ENCODE measurements around the gene KLHL9.

The KLHL9 gene

DNA sequence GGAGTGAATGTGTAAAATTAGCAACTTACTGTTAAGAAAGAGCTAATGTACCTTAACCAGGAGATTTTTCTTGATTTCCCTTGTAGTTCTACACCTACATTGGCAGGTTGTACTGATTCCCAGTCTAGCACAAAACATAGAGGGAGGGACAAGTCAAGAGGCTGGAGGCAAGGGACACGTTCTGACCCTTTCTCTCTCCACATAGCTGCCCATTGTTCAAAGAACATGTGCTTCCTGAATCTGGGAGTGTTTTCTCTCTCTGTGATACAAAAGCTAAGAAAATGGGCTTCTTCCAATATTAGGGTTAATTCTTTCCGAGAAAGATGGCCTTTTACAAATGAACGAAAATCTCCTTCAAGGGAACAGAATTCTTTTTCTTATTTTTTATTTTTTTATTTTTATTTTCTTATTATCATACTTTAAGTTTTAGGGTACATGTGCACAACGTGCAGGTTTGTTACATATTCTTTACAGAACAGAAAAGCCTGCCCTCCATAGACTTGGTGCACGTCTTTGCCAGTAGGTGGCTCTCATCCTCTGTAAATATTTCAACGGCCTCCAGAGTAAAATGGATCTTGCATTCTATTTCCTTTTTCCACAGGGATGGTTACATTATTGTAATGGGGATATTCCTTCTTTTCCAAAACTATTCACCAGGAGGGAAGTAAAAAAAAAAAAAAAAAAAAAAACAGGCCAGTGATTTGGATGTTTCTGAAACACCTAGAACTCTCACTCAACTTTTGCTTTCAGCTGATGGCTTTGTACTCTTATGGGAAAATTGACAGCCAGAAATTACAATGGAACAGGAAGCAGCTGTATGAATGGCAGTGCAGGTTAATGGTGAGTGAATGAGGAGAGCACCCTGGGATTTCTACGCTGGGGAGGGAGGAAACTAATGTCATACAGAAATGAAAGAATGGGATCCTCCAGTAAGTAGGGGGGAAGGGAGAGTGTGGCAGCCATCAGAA is 17.0 kb downstream of the KLHL9 start:
- no peak for DNase-seq (ENCODE audit: low read depth in 2 of 2)

DNA sequence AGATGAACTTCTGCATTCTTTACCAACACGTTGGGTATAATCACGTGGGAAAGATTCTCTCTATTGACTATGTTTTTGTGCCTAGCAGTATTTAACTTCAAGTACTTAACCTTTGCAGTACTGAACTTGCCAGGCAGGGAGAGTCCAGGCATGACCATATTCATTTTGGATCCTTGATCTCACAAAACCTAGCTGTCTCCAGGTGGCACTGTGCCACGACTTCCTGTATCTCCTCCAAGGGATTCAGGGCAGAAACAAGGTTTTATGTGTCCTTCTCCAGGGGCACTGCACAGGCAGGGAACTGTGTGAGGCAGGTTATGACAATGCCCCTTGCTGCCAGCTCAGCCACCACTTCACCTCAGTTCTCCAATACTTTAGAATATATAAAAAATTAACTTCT is 18.3 kb downstream of the KLHL9 start:
- DNase-seq (ENCODE audit: low read depth in 2 of 2): no peak

DNA sequence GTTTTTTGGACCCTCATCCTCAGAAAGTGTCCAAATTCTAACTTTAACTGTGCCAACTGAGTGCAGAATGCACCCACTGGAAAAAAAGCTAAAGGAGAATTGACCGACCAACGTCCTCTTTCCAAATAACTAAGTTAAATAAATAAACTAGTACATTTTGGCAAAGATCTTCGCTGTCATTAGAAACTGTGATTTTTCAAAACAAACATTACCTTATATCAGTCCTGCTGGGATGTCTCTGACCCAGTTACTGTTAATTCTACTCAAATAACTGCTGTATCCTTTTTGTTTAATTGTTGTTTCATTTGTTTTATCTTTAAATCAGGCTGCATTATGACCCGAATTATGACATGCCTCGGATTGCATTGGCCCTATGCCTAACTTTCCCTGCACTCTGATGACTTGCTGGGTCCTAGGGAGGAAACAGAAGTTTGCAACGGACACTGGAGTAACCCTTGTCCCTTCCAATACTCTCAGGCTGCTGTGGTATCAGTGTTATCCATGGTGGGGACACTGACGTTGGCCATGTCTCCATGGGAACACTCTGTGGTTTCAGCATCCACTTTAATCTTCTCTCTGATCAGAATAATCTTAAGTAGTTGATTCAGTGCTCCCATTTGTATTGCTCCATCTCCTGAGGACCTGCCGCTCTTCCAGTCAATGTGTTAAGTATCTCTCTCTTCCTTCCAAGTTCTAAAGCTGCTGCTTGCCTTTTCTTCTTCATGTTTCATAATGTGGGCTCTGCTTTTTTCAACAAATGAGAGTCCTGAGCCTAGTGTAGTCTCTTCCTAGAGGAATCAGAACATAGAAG is 19.0 kb downstream of the KLHL9 start:
- DNase-seq (ENCODE audit: low read depth in 2 of 2): no peak

DNA sequence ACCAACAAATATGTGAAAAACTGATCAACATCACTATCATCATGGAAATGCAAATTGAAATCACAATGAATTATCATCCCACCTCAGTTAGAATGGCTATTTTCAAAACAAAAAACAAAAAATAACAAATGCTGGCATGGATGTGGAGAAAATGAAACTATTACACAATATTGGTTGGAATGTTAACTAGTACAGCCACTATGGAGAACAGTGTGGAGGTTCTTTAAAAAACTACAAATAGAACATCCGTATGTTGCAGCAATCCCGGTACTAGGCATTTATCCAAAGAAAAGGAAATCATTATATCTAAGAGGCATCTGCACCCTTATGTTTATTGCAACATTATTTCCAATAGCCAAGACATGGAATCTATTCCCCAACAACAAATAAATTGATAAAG is 21.1 kb downstream of the KLHL9 start:
- DNase-seq (ENCODE audit: low read depth in 2 of 2): no peak

DNA sequence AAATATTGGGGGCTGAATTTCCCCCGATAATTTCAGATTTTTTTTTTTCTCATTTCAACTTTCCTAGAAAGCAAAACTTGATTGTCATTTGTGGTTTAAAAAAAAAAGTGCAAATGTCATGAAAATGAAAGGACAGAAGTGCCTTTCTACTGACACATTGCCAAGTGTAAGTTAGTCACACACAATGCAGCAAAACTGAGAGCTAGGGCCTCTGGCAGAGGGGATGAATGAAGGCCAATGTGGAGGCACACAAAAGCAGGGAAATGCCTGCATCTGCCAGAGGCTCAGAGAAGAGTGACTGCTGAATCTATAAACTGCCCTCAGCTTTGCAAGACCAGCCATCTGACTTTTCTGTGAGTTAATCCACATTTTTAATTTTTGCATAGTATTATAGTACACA is 23.3 kb downstream of the KLHL9 start:
- no peak for DNase-seq (ENCODE audit: low read depth in 2 of 2)

DNA sequence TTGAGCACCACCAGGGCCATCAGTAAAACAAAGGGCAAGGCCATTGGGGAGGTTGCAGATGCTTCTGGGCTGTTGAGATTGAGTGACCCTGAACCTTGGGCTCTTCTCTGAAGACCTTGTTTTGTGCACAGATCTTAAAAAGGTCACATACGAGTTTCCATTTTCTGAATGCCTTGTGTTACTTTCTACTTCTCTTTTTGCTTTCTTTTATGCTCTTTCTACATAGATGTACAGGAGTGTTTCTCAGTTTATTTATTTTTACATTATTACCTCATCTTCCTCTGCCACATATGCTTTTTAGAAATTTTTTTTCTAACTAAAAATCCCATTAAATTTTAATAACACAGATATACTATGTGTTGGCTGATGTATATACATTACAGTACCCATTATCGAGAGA is 30.0 kb downstream of the KLHL9 start, which contains the start of gene IFNA5:
Gene IFNA5, minus strand, starts transcription at position 101 of the 400 bp plus-strand sequence. Its CDS starts 57 bp downstream, at position 44.
- DNase-seq (ENCODE audit: low read depth in 2 of 2): no peak

DNA sequence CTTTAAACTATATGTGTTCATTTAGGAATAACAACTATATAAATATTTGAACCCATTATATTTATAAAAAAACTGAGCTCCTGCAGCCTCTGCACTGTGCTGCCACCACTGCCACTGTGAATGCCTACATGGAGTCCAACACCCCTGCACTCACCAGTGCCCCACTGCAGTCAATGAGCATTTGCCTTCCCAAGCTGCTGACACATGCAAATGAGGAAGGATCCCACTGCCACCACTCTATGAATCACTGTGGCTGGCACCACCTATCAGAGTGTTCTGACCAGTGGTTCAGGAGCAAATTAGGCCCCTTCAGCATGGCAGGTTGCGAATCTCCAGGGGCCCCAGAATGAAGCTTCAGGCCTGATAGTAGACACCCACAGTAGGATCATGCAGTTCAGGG is 39.2 kb downstream of the KLHL9 start:
- DNase-seq (ENCODE audit: low read depth in 2 of 2): no peak

DNA sequence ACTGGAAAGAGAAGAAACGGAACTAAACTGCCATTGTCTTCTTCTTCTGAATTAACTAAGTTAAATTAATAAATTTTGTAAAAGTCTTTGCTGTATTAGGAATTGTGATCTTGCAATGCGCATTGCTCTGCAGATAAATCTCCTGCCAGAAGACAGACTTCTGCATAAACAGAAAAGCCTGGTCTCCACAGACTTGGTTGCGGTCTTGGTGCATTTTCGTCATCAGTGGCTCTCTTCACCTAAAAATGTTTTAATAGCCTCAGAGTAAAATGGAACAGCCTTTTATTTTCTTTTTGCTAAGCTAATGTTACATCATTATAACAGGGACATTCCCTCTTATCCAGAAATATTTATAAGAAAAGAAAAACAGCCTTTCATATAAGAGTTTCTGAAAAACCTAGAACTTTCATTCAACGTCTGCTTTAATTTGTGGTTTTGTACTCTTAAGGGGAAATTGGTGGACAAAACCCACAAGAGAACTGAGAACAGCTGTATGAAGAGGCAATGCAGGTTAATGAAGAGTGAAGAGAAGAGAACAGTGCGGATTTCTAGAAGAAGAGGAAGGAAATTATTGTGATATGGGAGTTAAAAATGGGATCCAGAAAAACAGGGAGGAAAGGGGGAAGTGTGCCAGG is 40.2 kb downstream of the KLHL9 start:
- DNase-seq (ENCODE audit: low read depth in 2 of 2): no peak

DNA sequence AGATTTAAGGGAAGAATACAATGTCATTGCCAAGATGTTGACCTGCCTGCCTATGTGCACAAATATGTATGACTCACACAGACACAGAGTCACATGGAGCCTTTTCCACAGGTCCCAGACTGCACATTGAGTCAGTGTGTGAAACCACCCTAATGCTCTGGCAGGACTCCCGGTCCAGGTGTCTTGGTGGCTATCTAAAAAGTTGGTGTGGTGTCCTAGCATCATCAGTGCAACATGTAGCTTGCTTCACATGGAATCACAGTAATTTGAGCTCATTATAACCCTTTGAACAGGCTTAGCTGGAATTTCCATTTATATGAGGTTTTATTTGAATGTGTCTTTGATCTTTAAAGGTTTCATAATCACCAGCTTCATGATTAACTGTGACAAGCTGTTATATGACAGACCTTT is 40.8 kb downstream of the KLHL9 start:
- DNase-seq (ENCODE audit: low read depth in 2 of 2): no peak

DNA sequence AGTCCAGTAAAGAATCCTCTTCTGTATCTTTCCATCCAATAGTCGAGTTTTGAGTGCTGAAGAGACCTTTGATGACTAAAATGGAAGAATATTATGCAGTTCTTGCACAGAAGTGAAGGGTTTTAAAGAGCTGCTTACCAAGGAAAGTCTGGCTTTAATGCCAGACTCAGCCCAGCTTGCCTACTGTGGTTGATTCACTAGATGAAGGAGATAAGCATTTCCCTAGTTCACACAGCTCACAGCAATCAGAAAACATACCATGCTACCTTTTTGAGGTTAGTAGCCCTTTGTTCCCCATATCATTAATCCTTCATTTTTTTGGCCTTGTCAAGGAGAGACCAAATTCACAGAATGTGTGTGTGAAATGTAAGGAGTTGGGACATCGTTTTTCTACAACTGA is 45.4 kb downstream of the KLHL9 start:
- DNase-seq (ENCODE audit: low read depth in 2 of 2): no peak

DNA sequence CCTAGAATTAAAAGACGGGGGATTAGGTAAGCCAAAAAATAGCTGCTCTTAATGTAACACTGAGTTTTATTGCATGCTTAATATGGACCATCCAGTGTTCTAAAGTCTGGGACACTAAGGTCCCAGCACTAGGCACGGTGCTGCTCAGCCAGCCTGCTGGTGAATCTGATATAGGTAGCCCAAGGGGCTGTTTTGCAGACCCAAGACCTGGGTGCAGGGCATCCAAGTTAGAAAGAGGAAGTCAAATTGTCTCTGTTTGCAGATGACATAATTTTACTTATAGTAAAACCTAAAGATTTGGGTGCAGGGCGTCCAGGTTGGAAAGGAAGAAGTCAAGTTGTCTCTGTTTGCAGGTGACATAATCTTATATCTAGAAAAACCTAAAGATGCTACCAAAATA is 47.9 kb downstream of the KLHL9 start:
- no peak for DNase-seq (ENCODE audit: low read depth in 2 of 2)

DNA sequence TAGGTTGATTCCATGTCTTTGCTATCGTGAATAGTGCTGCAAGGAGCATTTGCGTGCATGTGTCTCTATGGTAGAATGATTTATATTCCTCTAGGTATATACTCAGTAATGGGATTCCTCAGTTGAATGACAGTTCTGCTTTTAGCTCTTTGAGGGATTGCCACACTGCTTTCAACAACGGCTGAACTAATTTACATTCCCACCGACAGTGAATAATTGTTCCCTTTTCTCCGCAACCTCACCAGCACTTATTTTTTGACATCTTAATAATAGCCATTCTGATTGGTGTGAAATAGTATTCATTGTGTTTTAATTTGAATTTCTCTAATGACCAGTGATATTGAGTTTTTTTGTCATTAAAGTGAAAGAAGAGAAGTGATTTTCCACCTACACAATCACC is 48.5 kb downstream of the KLHL9 start:
- no peak for DNase-seq (ENCODE audit: low read depth in 2 of 2)

DNA sequence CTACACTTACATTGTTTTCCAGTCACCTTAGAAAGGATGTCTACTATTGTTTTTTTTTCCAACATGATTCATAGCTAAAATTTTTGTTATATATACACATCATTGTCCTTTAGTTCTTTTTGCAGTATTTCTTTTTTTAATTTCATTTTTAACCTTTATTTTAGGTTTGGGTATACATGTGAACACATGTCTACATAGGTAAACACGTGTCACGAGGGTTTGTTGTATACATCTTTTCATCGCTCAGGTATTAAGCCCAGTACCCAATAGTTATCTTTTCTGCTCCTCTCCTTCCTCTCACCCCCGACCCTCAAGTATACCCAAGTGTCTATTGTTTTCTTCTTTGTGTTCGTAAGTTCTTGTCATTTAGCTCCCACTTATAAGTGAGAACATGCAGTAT is 49.1 kb downstream of the KLHL9 start:
- DNase-seq (ENCODE audit: low read depth in 2 of 2): no peak

DNA sequence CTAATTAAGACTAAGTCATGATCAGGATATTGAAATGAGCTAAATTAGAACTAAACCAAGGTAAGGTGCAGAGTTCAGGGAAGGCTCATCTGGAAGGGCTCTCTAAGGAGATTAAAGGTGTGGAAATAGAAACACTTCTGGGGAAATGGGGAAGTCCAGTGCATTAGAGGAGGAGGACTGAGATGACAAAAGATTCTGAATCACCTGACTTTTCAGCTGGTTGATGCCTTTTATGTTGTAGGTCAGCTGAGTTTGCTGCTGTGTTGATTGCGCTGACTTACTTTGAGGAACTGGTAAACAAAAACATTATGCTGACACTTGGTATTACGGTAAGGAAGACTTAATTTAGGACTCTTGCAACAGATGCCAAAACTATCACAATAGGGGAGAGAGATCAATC is 53.9 kb downstream of the KLHL9 start:
- DNase-seq (ENCODE audit: low read depth in 2 of 2): no peak

Data from activated CD8-positive, alpha-beta memory T cell treated with anti-CD3 and anti-CD28 coated beads for 4 hours (primary cell).